ENCODE measurements around the gene HSPH1. TPM values are rescaled to one million over a fixed set of nuclear protein-coding genes. Genes with fewer than 3 reads are reported as not detected.

HSPH1 gene
- total RNA-seq, 1 donor from 2014 or later: 176 TPM

- H3K4me3 Mint-ChIP-seq: peak overlapping the region; percentile 4
- peaks cover 32% of the 10 kb centered on the region for H3K4me1 Mint-ChIP-seq (ENCODE audit: unreplicated experiment)
- no peaks in the 10 kb centered on the region for H3K9me3 Mint-ChIP-seq
Observed at GRCh38 chr13:31204592-31204991, 42.9 kb upstream of the HSPH1 start.

DNA sequence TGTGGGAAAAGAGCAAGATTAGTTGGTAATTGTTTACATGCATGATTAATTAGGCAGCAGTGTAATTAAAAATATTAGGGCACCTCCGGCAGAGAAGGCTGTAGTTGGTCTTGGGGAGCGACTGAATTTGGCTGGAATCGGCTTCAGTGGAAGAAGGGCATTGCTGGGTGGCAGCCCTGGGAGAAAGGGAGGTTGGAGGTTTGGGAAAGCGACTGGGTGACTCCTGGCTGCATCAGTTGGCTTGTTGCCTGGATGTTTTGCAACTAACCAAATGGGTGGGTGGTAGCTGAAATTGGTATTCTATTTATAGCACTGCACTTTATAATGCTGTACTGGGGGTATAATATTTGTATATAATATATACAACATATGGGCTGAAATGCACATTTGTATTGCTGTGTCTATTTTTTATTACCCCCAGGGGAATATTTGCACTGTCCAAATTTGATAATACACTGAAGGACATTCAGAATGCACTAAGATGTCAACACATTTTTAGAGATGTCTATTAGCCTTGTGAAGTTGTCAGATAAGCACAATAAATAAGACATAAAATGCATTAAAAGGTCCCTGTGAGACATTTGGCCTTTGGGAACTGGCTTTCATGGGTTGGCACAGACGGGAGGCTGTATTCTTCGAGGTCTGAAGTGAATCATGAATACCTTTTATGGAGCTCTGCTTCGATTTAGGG is 39.8 kb upstream of the HSPH1 start:
- Mint-ChIP-seq H3K36me3 (peaks cover 4% of the 10 kb centered on the region), H3K4me3 (peak overlapping the region; percentile 82), H3K27me3 (peaks cover 40% of the 10 kb centered on the region), H3K27ac (peak overlapping the region; percentile 32), H3K4me1 (ENCODE audit: unreplicated experiment) (peaks cover 22% of the 10 kb centered on the region), H3K9me3 (no peaks in the 10 kb centered on the region)
- no peak for TF ChIP-seq CTCF (conservative IDR thresholded peaks at IDR 0.05)
- no peak for DNase-seq (ENCODE audit: extremely low spot score, unreplicated experiment)

More at GRCh38 chr13:31204592-31204991, 42.9 kb upstream of the HSPH1 start:
- no peak for TF ChIP-seq CTCF (conservative IDR thresholded peaks at IDR 0.05)
- Mint-ChIP-seq H3K36me3 (peaks cover 4% of the 10 kb centered on the region), H3K27ac (no peak overlapping the region), H3K27me3 (peaks cover 21% of the 10 kb centered on the region)
- no peak for DNase-seq (ENCODE audit: extremely low spot score, unreplicated experiment)

- peaks cover 4% of the 10 kb centered on the region for H3K36me3 Mint-ChIP-seq
- peak; percentile 24 for TF ChIP-seq CTCF (conservative IDR thresholded peaks at IDR 0.05)
- H3K27ac Mint-ChIP-seq: peak overlapping the region; percentile 32
- peak; percentile 77 for DNase-seq (ENCODE audit: extremely low spot score, unreplicated experiment)
- H3K27me3 Mint-ChIP-seq: peaks cover 43% of the 10 kb centered on the region
- H3K4me1 Mint-ChIP-seq (ENCODE audit: unreplicated experiment): peaks cover 25% of the 10 kb centered on the region
- H3K4me3 Mint-ChIP-seq: peak overlapping the region; percentile 82
- H3K9me3 Mint-ChIP-seq: no peaks in the 10 kb centered on the region
Observed at GRCh38 chr13:31200637-31200971, 38.9 kb upstream of the HSPH1 start.

DNA sequence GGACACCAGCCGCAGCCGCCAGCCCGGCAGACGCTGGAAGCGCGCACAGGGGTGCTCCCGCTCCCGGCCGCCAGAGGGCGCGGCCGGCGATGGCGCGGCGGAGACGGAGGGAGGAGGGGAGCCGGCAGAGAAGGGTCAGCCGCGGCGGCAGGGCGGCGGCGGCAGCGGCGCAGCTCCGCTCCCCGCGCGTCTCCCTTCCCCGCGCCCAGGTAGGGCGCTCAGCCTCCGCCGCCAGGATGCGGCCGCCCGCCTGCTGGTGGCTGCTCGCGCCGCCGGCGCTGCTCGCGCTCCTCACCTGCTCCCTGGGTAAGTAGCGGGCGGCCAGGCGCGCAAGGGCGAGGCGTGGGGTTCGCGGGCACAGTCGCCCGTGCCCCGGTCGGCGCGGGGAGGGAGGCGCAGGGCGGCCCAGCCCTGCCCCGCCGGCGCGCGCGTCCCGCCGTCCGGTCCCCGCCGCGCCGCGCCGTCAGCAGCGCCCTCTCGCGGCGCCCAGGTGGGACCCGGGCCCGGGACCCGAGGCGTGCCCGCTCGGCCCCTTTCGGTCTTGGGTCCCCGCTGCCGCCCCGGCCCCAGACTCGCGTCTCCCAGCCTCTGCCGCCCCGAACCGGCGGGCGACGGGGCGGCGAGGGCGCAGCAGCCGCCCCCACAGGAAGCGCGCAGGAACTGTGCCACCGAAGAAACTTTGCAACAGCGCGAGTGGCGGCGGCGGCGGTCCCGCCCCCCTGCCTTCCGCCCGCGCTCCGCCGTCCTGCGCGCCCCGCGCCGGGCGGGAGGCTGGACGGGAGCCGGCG is 38.3 kb upstream of the HSPH1 start, which contains the start of gene B3GLCT:
Gene B3GLCT (plus strand): TSS at position 127 of the 788 bp plus-strand sequence. CDS start 110 bp downstream, at position 237.
- peak; percentile 93 for TF ChIP-seq CTCF (conservative IDR thresholded peaks at IDR 0.05)
- peak within 1 kb of the TSS; percentile 78 for H3K27ac Mint-ChIP-seq
- H3K4me1 Mint-ChIP-seq (ENCODE audit: unreplicated experiment): peaks cover 29% of the 10 kb centered on the region
- peak; percentile 92 for DNase-seq (ENCODE audit: extremely low spot score, unreplicated experiment)
- H3K36me3 Mint-ChIP-seq: peaks cover 7% of the 10 kb centered on the region
- peak within 1 kb of the TSS; percentile 84 for H3K4me3 Mint-ChIP-seq
- peaks cover 48% of the 10 kb centered on the region for H3K27me3 Mint-ChIP-seq
- H3K9me3 Mint-ChIP-seq: no peaks in the 10 kb centered on the region

- Mint-ChIP-seq H3K4me1 (ENCODE audit: unreplicated experiment) (peaks cover 23% of the 10 kb centered on the region), H3K27ac (peak overlapping the region; percentile 78)
Observed at GRCh38 chr13:31199527-31199848, 37.8 kb upstream of the HSPH1 start.

More at GRCh38 chr13:31199527-31199848, 37.8 kb upstream of the HSPH1 start:
- peak overlapping the region; percentile 84 for H3K4me3 Mint-ChIP-seq
- H3K36me3 Mint-ChIP-seq: peaks cover 3% of the 10 kb centered on the region
- no peak for TF ChIP-seq CTCF (conservative IDR thresholded peaks at IDR 0.05)
- DNase-seq (ENCODE audit: extremely low spot score, unreplicated experiment): no peak
- H3K27me3 Mint-ChIP-seq: peaks cover 48% of the 10 kb centered on the region
- H3K9me3 Mint-ChIP-seq: no peaks in the 10 kb centered on the region
